ENCODE data around the gene PIP4K2A.
"Not testable (repeated sequence)": the region's sequence is repeated elsewhere in the genome, so short reads cannot be mapped to it uniquely, and the experiment has no call there.

Gene PIP4K2A

GRCh38 chr10:22501863-22502262 is 212.5 kb downstream of the PIP4K2A start:
- DNase-seq: no peak

GRCh38 chr10:22501413-22501812 is 213.0 kb downstream of the PIP4K2A start:
- no peak for DNase-seq

GRCh38 chr10:22500656-22501340 is 213.6 kb downstream of the PIP4K2A start:
- DNase-seq: no peak

GRCh38 chr10:22499973-22500372 is 214.4 kb downstream of the PIP4K2A start:
- DNase-seq: not testable (repeated sequence)

DNA sequence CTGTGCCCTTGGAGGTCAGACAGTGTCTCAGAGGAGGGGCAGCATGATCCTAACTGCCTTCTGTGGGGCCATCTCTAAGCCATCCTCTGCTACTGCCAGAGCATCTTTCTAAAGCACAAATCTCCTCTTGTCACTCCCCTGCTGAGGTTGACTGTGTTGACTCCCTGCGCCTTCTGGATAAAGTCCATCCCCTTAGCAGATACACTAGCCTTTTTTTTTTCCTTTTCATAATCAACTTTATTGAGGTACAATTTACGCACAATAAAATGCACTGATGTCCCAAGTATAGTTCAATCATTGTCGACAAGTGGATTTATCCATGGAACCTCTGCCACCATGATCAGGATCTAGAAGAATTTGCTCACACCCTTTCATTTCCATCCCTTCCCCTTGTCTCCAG is 219.0 kb downstream of the PIP4K2A start:
- no peak for DNase-seq

GRCh38 chr10:22494007-22494406 is 220.4 kb downstream of the PIP4K2A start:
- no peak for DNase-seq

DNA sequence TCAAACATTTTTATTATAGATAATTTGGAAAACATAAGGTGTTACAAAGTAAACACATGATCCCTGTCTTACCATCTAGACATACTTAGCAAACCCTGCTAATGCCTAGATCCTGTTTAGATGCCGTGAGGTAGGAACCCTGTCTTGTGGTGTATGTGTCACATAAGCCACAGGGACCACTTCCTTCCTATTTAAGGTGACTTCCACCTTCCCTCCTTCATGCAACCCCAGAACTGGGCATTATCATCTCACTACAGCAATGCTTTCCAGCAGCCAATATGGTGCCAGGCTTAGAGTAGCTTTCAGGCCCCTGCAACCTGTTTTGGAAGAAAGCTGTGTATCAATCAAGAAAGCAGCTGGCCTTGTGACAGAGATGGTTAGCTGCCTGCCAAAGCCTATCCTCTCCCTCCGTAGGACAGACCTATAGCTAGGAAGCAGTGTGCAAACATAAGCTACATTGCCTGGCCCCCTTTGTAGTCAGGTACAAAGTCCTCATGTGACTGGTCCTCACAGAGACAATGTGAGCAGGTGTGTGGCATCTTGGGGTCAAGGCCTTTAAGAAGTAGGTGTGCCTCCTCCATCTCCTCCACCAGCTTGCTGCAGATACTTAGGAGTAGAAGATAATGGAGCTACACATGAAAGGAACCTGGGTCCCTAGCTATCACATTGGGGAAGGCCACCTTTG is 222.3 kb downstream of the PIP4K2A start:
- no peak for DNase-seq

GRCh38 chr10:22491480-22491879 is 222.9 kb downstream of the PIP4K2A start:
- DNase-seq: no peak

DNA sequence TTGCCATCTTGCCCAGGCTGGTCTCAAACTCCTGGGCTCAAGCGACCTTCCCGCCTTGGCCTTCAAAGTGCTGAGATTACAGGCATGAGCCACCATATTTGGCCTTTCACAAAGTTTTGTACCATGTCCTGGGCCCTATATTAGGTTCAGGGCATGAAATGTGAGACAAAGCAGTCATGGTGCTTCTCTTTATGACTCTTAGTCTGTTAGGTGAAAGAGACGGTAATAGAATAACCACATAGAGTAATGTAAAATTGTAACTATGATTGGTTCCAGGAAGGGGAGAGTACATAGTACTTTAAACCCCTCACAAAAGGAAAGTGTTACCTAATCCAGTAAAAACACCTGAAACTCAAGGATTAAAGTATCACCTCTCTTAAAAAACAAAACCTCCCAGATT is 224.4 kb downstream of the PIP4K2A start:
- DNase-seq: no peak

DNA sequence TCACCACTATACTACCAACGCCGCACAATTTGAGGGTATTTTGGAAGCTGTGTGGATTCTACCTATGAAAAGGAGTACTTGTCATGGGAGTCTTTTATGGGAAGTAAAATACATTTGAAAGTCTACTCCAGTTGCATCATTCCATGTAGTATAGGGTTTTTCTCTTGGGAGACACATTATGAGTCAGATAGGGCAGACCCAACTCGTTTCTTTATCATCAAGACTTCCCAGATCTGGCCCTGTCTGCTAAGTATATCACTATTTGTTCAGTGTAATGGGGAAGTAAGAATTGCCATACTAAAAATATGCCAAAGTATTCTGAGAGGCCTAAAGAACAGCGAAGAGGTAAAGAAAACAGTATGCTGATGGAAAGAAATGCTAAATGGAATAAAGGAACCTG is 224.9 kb downstream of the PIP4K2A start:
- DNase-seq: no peak

DNA sequence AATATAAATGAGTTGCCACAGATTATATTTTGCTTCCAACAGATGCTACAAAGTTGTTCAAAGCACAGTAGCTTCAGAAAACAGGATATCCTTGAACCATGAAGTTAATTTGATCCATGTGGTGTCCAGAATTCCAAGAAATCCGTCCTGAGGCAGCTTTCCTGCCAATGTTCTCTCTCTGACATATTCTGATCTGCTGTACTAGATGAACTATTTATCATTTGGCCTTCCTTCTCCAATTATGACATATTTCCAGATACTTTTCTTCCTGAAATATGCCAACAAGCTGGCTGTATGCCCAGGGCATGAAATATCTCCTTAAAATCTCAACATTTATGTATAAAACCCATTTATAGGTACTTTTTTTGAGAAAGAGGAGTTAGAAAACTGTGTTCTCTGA is 227.9 kb downstream of the PIP4K2A start:
- DNase-seq: no peak

All from stimulated activated CD4-positive, alpha-beta T cell treated with anti-CD3 and anti-CD28 coated beads, Interleukin-2, amount 100 ng/mL, for 48 hours (primary cell).